GM19328 (cell line): ENCODE measurements around the gene PDHA1.

ENCODE experiments used
- ATAC-seq: cut with Tn5 transposase; IDR thresholded peaks from one replicate; pipeline ENCODE4 v1.9.1; 2021; ENCODE audit warnings: mild to moderate bottlenecking, moderate library complexity; ENCODE audit not compliant: unreplicated experiment

PDHA1 gene

DNA sequence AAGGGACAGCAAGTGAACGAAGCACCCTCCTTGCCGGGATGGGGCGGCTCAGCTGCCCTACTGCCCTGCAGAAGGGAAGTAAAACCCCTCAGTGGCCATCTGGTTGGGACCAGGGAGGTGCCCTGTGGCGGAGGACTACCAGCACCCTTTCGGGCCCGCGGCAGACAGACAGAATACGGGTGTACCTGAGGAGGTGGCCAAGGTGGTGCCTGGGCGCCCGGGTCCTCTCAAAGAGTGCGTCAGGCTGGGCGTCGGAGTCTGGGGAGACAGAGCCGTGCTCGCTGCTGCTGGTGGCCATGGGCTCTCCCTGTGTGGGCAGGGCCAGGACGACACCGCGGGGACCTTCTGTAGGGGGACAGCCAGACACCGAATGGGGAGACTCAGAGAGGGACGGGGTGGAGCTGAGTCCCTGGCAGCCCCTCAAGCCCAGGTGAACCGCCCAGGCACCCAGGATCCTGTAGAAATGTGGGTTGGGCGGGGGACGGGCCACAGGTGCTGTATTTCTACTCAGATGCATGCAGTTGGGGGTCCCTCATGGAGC is 29.7 kb downstream of the PDHA1 start:
- no peak for ATAC-seq

DNA sequence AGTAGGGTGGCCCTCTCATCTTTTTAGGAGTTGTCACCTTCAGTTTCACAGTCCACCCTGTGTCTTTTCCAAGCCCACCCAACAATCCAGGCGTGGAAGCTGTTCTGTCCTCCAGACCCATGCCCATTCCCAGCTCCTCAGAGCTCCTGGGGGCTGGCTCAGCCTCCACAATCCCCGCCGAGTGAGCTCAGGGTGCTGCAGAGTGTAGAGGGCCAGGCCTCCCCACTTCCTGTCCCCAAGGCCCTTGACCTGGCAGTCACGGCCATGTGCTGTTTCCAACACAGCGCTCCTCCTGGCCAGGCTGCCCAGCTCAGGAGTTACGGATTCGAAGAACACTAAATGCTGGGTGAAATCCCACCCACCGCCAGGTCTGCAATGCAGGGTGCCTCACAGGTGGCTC is 31.8 kb downstream of the PDHA1 start:
- ATAC-seq = no peak

DNA sequence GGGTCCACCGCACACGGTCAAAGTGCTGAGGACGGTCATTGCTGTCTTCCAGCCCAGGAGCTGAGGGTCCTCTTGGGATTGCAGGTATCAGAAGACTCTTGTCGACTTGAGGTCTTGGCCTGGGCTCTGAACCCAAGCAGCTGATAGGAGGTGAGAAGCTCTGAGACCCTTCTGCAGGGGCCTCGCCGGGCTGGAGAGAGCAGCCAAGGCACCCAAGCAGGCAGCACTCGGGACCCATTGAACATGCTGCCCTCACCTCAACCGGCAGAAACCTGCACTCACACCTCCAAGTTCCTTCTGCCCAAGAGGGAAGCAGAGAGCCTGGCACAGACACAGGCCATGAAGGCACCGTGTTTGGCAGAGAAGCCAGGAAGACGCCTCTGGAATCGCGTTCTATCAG is 34.1 kb downstream of the PDHA1 start:
- ATAC-seq = no peak

DNA sequence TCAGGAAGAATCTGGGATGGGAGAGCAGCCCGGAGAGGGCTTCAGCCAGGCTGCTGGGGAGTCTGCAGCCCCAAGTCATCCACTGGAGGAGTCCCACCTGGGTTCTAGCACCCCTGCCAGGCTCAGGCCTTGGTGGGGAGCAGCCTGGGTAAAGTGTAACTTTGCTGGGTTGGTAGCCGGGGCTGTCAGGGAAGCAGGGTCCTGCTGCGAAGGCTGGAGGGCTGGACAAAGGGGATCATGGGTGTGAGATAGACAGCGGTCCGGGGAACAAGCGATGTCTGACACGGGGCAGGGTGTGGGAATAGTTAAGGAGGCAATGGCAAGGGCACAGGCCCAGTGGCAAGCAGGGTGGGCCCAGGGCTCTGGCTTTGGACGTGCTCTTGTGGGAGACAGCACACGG is 37.6 kb downstream of the PDHA1 start:
- no peak for ATAC-seq

DNA sequence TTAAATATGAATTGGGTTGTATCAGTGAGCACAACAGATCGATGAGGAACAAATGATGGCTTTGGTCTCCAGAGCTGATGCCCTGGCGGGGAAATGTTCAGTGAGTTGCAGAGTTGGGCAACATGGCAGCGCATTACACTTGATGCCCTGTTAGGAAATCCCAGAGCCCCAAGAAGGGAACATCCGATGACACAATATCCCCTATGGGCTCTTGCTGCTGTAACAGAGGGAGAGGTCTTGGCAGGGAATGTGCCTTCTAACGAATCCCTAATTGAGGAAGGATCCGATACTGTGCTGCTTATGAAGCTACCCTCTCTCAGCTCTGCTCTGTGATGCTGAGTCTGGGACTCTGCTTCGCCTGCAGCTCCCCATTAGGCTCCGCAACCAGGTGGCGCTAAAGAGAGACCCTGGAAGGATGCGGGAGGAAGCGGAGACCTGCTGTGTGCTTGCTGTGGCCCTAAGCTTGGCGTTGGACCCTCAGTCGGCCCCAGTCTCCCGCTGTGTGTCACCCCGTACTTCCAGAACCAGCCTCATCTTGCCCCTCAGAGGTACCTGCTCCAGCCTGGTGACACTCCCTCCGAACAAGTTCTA is 38.9 kb downstream of the PDHA1 start:
- no peak for ATAC-seq

DNA sequence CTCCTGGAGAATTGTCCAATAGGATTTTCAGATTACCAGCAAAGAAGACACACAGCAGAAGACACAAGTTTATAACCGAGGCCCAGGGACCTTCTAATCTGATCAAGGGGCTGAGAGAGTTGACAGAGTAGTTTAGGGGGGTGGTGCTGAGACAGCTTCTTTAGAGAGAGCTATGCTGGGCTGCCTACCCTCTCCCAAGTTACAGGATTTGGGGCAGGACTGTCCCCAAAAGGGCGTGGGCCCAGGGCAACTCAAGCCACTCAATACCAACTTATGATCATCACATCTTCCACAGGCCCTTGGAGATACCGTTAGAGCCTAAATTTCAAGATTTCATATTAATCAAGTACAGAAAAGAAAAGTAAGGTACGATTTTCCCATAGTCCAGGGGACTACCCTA is 43.0 kb downstream of the PDHA1 start:
- ATAC-seq = no peak

DNA sequence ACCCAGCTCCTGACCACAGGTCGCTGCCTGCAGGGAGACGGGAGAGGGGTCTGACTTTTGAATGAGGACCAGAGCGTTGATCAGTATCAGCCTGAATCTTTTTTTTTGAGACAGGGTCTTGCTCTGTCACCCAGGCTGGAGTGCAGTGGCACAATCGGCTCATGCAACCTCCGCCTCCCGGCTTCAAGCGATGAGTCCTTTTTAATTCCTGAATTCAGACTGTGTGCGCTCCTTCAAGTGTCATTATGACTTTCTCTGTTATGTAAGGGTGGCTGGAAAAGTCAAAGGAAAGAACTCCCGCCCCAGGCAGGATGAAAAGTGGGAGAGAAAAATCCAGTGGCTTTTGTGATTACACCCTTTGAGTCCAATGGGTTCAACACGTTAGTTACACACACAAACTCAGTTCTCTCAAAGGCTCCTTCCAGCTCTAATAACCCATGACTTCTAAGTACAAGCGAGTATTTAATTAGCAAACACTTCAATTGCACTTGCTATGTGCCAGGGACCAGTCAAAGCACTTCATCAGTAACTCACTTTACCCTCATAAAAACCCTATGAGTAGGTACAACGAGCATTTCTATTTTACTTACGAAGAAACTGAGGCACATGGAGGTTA is 44.4 kb downstream of the PDHA1 start:
- no peak for ATAC-seq

DNA sequence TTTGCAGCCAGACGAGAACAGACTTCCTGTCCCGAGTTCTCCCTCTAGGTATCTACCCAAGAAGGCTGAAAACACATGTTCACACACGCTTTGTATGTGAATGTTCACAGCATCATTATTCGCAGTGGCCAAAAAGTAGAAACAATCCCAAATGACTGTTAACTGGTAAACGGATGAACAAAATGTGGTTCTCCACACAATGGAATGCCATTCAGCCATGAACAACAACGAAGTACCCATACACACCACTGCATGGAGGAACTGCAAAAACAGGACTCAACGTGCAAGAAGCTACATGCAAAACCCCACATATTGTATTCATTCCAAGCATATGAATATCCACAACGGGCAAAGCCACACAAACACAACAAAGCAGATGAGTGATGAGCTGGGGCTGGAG is 45.0 kb downstream of the PDHA1 start:
- ATAC-seq = no peak

DNA sequence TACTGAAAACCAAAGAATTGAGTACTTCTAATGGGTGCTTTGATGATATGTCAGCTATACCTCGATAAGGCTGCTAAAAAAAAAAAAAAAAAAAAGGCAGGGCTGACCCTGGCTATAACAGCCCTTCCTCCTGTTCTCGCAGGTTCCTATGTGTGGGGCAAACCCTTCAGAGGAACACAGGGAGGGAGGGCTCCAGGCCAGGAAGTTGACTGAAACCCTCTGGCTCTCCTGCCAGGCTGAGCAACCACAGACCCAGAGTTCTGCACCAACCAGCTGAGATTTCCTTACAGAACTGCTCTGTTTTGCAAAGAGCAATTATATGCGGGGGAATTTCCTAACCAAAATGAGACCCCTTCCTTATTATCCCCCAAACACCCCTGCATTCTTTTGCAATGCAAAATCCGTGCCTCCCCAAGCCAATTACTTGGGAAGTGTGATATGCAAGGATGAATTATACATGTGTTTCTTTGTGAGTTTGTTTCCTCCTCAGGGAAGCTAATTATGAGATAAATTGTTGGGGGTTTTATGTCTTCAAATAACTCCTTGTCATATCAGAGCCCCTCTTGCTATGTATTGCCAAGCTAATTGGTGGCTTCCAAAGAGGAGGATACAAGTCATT is 45.6 kb downstream of the PDHA1 start:
- ATAC-seq = no peak

DNA sequence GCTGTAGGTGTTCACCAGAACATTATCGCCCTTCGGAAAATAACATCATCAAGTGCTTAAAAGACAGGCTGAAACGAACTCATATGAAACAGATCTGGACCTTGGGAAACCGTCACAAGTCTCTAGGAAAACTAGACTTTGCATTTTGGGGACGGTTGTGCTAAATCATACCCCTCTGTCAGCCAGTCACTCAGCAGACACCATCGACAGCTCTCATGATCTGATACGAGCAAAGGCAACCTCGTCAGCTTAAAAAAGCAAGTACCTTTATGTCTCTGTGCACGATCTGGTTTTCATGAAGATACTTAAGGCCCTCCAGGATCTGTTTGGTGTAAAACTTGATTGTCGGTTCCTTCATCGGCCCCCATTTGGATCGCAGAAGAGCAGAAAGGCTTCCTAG is 48.4 kb downstream of the PDHA1 start:
- no peak for ATAC-seq

DNA sequence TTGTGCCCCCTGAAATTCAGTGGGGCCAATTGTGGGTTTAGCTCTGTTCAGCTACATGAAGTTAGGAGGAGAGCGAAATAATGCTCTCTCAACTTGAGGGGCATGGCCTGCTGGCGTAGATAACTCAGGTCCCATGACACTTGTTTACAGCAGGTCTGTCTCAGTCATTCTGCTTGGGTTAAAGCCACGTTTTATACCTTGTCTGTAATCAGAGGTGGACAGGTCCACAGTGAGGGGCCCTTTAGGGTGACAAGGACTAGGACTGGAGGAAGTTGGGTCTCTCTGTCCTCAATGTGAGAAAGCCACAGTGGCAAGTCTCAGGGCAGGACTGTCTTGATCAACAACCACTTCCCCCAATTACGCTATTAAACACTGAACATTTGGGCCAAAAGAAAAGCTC is 49.0 kb downstream of the PDHA1 start:
- no peak for ATAC-seq

DNA sequence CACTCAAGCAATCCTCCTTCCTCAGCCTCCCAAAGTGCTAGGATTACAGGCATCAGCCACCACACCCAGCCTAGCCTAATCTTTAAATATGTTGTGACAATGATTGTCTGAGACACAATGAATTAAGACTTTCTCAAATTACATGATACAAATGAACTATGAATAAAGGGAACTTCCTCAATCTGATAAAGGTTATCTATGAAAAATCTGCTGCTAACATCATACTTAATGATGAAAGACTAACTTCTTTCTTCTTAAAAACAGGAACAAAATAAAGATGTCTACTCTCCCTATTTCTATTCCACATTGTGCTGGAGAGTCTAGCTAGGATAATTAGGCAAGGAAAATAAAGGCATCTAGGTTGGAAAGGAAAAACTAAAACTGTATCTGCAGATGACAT is 60.0 kb downstream of the PDHA1 start:
- no peak for ATAC-seq

DNA sequence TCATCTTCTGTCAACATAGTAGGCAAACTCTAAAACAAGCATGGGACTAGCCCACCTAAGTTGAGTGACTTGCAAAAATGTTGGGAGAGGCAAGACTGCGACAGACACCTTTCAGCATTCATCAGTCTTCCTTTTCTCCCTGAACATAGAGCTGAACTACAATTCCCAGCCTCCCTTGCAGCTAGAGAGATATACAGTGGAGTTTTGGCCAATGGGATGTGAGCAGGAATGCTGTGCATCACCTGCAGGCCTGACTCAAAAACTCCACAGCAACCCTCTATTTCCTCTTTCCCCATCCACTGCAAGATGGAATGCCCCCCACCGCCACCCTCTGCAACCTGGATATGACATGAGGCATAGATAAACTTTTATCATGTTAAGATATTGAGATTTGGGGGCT is 66.5 kb downstream of the PDHA1 start:
- ATAC-seq = no peak
